GM19025 (cell line): ENCODE results near the gene UBTF.

Experiments
- ATAC-seq: cut with Tn5 transposase; IDR thresholded peaks from one replicate; pipeline ENCODE4 v1.9.1; 2021; ENCODE audit warnings: mild to moderate bottlenecking, low read depth, moderate library complexity; ENCODE audit not compliant: unreplicated experiment

Gene UBTF

DNA sequence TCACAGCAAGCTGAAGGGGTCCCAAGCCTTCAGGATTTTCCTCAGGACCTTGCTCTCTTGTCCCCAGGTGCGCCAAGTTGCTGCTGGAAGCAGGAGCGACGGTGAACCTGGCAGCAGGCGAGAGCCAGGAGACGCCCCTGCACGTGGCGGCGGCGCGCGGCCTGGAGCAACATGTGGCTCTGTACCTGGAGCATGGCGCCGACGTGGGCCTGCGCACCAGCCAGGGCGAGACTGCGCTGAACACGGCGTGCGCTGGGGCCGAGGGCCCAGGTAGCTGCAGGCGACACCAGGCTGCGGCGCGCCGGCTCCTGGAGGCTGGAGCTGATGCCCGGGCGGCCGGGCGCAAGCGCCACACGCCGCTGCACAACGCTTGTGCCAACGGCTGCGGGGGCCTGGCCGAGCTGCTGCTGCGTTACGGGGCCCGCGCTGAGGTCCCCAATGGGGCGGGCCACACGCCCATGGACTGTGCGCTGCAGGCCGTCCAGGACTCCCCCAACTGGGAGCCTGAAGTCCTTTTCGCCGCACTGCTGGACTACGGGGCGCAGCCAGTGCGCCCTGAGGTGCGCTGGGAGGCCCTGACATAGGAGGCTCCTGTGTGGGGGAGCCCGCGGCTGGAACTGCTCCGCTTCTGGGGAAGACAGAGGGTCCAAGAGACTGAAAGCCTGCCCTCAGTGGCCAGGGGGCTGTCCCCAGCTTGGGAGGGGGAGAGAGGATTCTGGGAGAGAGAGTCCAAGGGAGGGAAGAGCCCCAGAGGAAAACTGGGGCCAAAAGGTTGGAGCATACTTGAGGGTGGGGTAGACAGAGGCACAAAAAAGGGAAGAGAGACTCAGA is 42.6 kb downstream of the UBTF start:
- no peak for ATAC-seq

- no peak for ATAC-seq
Observed at GRCh38 chr17:44176257-44176656, 43.2 kb downstream of the UBTF start.

DNA sequence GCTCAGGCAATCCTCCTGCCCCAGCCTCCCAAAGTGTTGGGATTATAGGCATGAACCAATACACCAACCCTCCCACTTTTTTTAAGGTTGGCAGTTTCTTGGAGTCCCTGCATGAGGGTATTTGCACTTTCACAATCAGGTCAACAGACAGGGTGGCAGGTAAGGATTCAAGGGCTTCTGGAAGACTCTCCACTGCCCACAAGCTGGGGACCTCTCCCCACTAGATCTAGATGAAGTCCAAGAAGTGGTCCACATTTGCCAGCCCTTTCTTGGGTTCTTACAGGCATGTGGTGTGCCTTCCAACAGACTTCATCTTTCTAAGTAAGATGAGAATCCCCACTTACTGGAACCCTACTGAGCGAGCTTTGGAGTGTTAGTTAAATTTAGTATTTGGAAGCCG is 45.0 kb downstream of the UBTF start:
- no peak for ATAC-seq

DNA sequence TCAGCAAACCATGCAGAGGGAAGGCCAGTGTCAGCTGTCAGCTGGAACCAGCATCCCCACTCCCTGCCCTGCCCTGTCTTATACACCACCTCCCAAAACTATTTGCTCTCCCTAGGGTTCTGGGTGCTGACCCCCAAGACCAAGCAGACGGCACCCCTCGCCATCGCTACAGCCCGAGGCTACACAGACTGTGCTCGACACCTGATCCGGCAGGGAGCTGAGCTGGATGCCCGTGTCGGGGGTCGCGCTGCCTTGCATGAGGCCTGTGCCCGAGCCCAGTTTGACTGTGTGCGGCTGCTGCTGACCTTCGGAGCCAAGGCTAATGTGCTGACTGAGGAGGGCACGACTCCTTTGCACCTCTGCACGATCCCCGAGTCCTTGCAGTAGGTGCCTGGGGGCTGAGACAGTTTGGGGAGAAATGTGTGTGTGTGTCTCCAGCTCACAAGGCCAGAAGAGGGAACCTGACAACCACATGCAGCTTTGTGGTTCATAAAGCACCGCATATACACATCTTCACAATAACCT is 47.5 kb downstream of the UBTF start:
- ATAC-seq: no peak

DNA sequence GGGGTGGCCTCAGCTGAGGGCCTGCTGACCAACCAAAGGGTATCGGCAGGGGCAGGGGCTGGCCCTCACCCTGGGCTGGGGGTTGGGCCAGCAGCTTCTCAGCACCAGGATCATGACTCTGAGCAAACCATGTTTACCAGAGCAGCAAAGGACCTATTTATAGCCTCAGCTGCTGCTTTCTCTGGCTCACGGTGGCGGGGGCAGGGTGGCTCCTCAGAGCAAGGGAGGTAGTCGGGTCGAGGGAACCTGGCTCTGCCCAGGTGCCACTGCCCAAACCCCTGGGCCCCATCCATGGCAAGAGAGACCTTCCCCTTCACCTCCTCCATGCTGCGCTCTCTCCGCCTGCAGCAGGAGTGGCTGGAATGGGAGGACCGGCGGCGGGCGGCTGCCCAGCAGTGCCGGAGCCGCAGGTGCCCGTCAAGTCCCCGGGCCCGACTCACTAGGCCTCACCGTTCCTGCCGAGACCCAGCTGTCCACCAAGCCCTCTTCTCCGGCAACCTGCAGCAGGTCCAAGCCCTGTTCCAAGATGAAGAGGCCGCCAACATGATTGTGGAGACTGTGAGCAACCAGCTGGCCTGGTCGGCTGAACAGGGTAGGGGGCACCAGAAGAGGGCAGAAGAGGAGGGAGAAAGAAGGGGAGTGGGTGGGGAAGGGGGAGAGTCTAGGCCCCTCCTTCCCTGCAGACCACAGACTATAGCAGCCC is 48.8 kb downstream of the UBTF start, which contains the start of gene ASB16:
Gene ASB16, plus strand, starts transcription at position 206 of the 703 bp plus-strand sequence. Its CDS starts 86 bp downstream, at position 292.
- no peak for ATAC-seq

GRCh38 chr17:44170135-44170498 is 49.4 kb downstream of the UBTF start:
- ATAC-seq: no peak

DNA sequence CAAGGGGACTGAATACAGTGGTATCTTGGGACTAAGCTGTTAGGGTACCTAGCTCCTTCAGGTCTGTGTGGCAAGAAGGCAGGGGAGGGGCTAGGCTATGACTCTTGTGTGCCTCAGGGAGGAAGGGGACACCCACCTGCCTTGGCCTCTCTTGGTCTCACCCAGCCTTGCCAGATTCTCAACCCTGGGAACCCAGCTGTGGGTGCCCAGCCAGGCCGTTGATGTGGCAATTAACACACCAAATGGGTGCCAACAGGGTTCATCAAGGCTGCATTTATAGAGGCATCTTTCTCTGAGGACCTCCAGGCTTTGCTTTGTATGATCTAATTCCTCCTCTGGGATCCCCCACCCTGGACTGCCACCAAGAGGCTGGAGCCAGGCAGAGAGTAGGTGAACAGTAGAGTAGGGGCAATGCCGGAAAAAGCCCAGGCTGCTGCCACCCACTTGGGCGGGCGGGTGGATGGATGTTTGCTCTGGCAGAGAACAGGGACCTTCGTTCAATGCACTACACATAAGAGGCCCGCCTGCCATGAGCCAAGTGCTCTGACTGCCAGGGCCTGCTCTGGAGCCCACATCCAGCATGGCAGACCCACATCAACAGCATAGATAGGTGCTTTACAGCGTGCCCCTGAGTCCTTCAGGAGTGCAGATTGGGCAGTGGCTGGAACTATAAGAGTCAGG is 52.2 kb downstream of the UBTF start:
- no peak for ATAC-seq

- ATAC-seq: no peak
Observed at GRCh38 chr17:44164476-44164875, 55.0 kb downstream of the UBTF start.

- ATAC-seq: no peak
Observed at GRCh38 chr17:44159519-44160210, 59.8 kb downstream of the UBTF start.

DNA sequence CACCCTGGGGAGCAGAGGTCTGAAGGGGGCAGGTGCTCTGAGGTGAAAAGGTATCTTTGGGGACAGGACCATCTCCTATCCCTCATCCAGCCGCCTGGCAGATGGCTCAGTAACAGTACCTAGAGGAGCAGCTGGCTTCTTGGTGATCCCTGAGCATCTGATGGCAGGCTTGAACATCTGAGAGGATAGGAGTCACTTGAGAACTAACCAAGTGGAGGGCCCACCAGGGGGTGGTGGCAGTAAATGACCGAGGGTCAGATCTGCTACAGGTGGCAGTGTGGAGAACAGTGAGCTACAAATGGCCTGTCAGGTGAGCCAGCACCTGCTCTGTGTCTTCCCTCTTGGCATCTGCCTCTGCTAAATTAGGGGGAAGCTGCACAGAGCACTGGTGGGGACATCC is 64.0 kb downstream of the UBTF start:
- ATAC-seq: no peak
